H9 (cell line): ENCODE results near the gene PTPRN2. TPM values are rescaled to one million over a fixed set of nuclear protein-coding genes. Genes with fewer than 3 reads are reported as not detected.

Source experiments
- DNase-seq: peaks from one replicate; pipeline ENCODE4 v3.0.0-alpha.2; 2017
- H2AFZ ChIP-seq: one replicate; pipeline ENCODE4 v1.6.1; 2013; ENCODE audit warnings: mild to moderate bottlenecking, low read length, control low read depth, moderate library complexity
- H2AK5ac ChIP-seq: 2 replicates; pipeline ENCODE4 v1.6.1; 2013; ENCODE audit warnings: low read length, control low read depth, mixed read lengths; ENCODE audit not compliant: insufficient read length
- H2BK120ac ChIP-seq: one replicate; pipeline ENCODE4 v1.6.1; 2013; ENCODE audit warnings: low read depth, mild to moderate bottlenecking, low read length, control low read depth, inconsistent platforms; ENCODE audit not compliant: poor library complexity, severe bottlenecking
- H2BK12ac ChIP-seq: 2 replicates; pipeline ENCODE4 v1.6.1; 2013; ENCODE audit warnings: low read length, control low read depth, mixed read lengths, low read depth; ENCODE audit not compliant: insufficient read length
- H2BK15ac ChIP-seq: 2 replicates; pipeline ENCODE4 v1.6.1; 2013; ENCODE audit warnings: low read depth, low read length, control low read depth
- H2BK20ac ChIP-seq: one replicate; pipeline ENCODE4 v1.6.1; 2013; ENCODE audit warnings: low read depth, mild to moderate bottlenecking, low read length, control low read depth, inconsistent platforms; ENCODE audit not compliant: poor library complexity, severe bottlenecking
- H2BK5ac ChIP-seq: 2 replicates; pipeline ENCODE4 v1.6.1; 2013; ENCODE audit warnings: low read length, control low read depth, mixed read lengths; ENCODE audit not compliant: insufficient read length
- H3K14ac ChIP-seq: 2 replicates; pipeline ENCODE4 v1.6.1; 2013; ENCODE audit warnings: low read length, control low read depth; ENCODE audit not compliant: insufficient read depth
- H3K18ac ChIP-seq: 2 replicates; pipeline ENCODE4 v1.6.1; 2013; ENCODE audit warnings: low read depth, mild to moderate bottlenecking, mixed read lengths, low read length, control low read depth; ENCODE audit not compliant: insufficient read length
- H3K23ac ChIP-seq: 2 replicates; pipeline ENCODE4 v1.6.1; 2013; ENCODE audit warnings: low read length, control low read depth, mixed read lengths, low read depth; ENCODE audit not compliant: insufficient read length
- H3K23me2 ChIP-seq: 2 replicates; pipeline ENCODE4 v1.6.1; 2013; ENCODE audit warnings: low read depth, mild to moderate bottlenecking, mixed read lengths, low read length, control low read depth; ENCODE audit not compliant: insufficient read length, poor library complexity, severe bottlenecking
- H3K27ac ChIP-seq: 2 replicates; pipeline ENCODE4 v1.5.1; 2013; ENCODE audit warnings: low read length, control low read depth, mixed read lengths, low read depth; ENCODE audit not compliant: insufficient read length
- H3K27me3 ChIP-seq: 2 replicates; pipeline ENCODE4 v1.6.1; 2013; ENCODE audit warnings: low read length, control low read depth, inconsistent platforms; ENCODE audit not compliant: insufficient read depth
- H3K4ac ChIP-seq: 2 replicates; pipeline ENCODE4 v1.6.1; 2013; ENCODE audit warnings: low read depth, mild to moderate bottlenecking, control low read depth, inconsistent platforms, low read length, moderate library complexity
- H3K4me1 ChIP-seq: 2 replicates; pipeline ENCODE4 v1.6.1; 2013; ENCODE audit warnings: low read length, control low read depth, inconsistent platforms; ENCODE audit not compliant: insufficient read depth
- H3K4me2 ChIP-seq: 2 replicates; pipeline ENCODE4 v1.6.1; 2013; ENCODE audit warnings: low read length, control low read depth, mixed read lengths; ENCODE audit not compliant: insufficient read length, insufficient read depth
- H3K56ac ChIP-seq: 2 replicates; pipeline ENCODE4 v1.6.1; 2013; ENCODE audit warnings: low read depth, mild to moderate bottlenecking, mixed read lengths, low read length, control low read depth; ENCODE audit not compliant: insufficient read length
- H3K79me1 ChIP-seq: 2 replicates; pipeline ENCODE4 v1.6.1; 2013; ENCODE audit warnings: low read depth, mild to moderate bottlenecking, moderate library complexity, low read length, control low read depth, inconsistent platforms; ENCODE audit not compliant: insufficient read depth, poor library complexity, severe bottlenecking
- H3K79me2 ChIP-seq: 2 replicates; pipeline ENCODE4 v1.6.1; 2013; ENCODE audit warnings: low read length, control low read depth, inconsistent platforms; ENCODE audit not compliant: insufficient read depth
- H3K9ac ChIP-seq: 2 replicates; pipeline ENCODE4 v1.6.1; 2013; ENCODE audit warnings: low read length, control low read depth, mixed read lengths; ENCODE audit not compliant: insufficient read length; ENCODE audit errors: extremely low read depth
- H3K9me3 ChIP-seq: one replicate; pipeline ENCODE4 v1.6.1; 2013; ENCODE audit warnings: low read depth, low read length, inconsistent platforms; ENCODE audit not compliant: control insufficient read depth
- H3T11ph ChIP-seq: one replicate; pipeline ENCODE4 v1.6.1; 2013; ENCODE audit warnings: mild to moderate bottlenecking, low read length, control low read depth, inconsistent platforms
- H4K20me1 ChIP-seq: one replicate; pipeline ENCODE4 v1.6.1; 2013; ENCODE audit not compliant: control insufficient read depth, insufficient read length, insufficient read depth
- H4K5ac ChIP-seq: 2 replicates; pipeline ENCODE4 v1.6.1; 2013; ENCODE audit warnings: low read depth, mild to moderate bottlenecking, mixed read lengths, low read length, control low read depth; ENCODE audit not compliant: insufficient read length
- H4K8ac ChIP-seq: replicated peaks from 2 replicates; pipeline ENCODE4 v1.6.1; 2013; ENCODE audit warnings: low read length, control low read depth, mixed read lengths, low read depth; ENCODE audit not compliant: insufficient read length
- H4K91ac ChIP-seq: 2 replicates; pipeline ENCODE4 v1.6.1; 2013; ENCODE audit warnings: low read depth, mild to moderate bottlenecking, moderate library complexity, mixed read lengths, low read length, control low read depth; ENCODE audit not compliant: insufficient read length
- H3K27ac Mint-ChIP-seq, 3 experiments: 2 replicates in 2 of 3; 3 replicates in 1 of 3; pipeline ENCODE4 v1.8.0; 2020 to 2021; ENCODE audit warnings: mixed read lengths in 3 of 3, mild to moderate bottlenecking in 1 of 3, moderate library complexity in 1 of 3
- H3K27me3 Mint-ChIP-seq: 2 replicates; pipeline ENCODE4 v1.8.0; 2021; ENCODE audit warnings: low read depth, mild to moderate bottlenecking, moderate library complexity, mixed read lengths
- H3K36me3 Mint-ChIP-seq, 3 experiments: 2 replicates in 2 of 3; 3 replicates in 1 of 3; pipeline ENCODE4 v1.8.0; 2020 to 2021; ENCODE audit warnings: low read depth in 3 of 3, mixed read lengths in 3 of 3; ENCODE audit not compliant: insufficient read depth in 1 of 3
- H3K4me1 Mint-ChIP-seq, 2 experiments: 2 replicates each; pipeline ENCODE4 v1.8.0; 2020; ENCODE audit warnings: mixed read lengths in 2 of 2
- H3K4me3 Mint-ChIP-seq, 2 experiments: 2 replicates in 1 of 2; 3 replicates in 1 of 2; pipeline ENCODE4 v1.8.0; 2020 to 2021; ENCODE audit warnings: mild to moderate bottlenecking in 2 of 2, mixed read lengths in 2 of 2, moderate library complexity in 1 of 2
- H3K9me3 Mint-ChIP-seq, 2 experiments: 2 replicates in 1 of 2; 3 replicates in 1 of 2; pipeline ENCODE4 v1.8.0; 2020; ENCODE audit warnings: mild to moderate bottlenecking in 2 of 2, mixed read lengths in 2 of 2, moderate library complexity in 1 of 2
- CTCF ChIP-seq: fragments of 200-600 bp; sonication (generic); conservative IDR thresholded peaks from 3 replicates; pipeline ENCODE4 v1.8.0; 2021; ENCODE audit warnings: antibody characterized with exemption, mild to moderate bottlenecking
- WGBS: extraction: QIAGEN DNeasy Blood & Tissue Kit; methylation state at CpG from one replicate; pipeline ENCODE4 v1.1.7; 2013; ENCODE audit warnings: missing lambda C conversion rate, low lambda C conversion rate, mixed read lengths; ENCODE audit not compliant: insufficient read length; ENCODE audit errors: extremely low coverage; 5-methylcytosine and 5-hydroxymethylcytosine counted together
- total RNA-seq: library from RNA; stranded (reverse); gene quantifications from 2 replicates; pipeline ENCODE4 v1.2.1, GENCODE V29; 2021

PTPRN2 gene
- total RNA-seq, 1 experiment from 2014 or later, result 5.2 TPM

GRCh38 chr7:158355456-158356065 is 232.1 kb downstream of the PTPRN2 start:
- no CpG with 5 or more reads among the region's 15 CpGs for WGBS
- no peak overlapping the region for H3K4me3 Mint-ChIP-seq
- peak; percentile 72 for DNase-seq

More at GRCh38 chr7:158355456-158356065, 232.1 kb downstream of the PTPRN2 start:
- peak; percentile 75 for TF ChIP-seq CTCF
- no peaks in the 10 kb centered on the region for H3K4me1 ChIP-seq
- Mint-ChIP-seq H3K36me3 (peaks cover 5 to 16% (median 5%) of the 10 kb centered on the region in 3 experiments; a peak in 5 of 7 replicates), H3K27me3 (peaks cover 43% of the 10 kb centered on the region), H3K27ac (no peak overlapping the region), H3K4me1 (peaks cover 25 to 34% of the 10 kb centered on the region in 2 experiments), H3K9me3 (peaks cover 14 to 16% of the 10 kb centered on the region in 2 experiments)
- H3K14ac ChIP-seq, result no peak overlapping the region
- H3K27me3 ChIP-seq, result peaks cover 1% of the 10 kb centered on the region; the same call in 1 of the 2 replicates
- no peak overlapping the region for H3K23ac ChIP-seq
- H2BK120ac ChIP-seq, result no peak overlapping the region
- H3K4ac ChIP-seq, result no peak overlapping the region
- H3K23me2 ChIP-seq, result peaks cover 10% of the 10 kb centered on the region
- H4K91ac ChIP-seq, result no peak overlapping the region
- no peak overlapping the region for H3K9ac ChIP-seq
- no peak overlapping the region for H2BK15ac ChIP-seq
- H2AFZ ChIP-seq, result no peak overlapping the region
- H3T11ph ChIP-seq, result no peak overlapping the region
- H3K79me2 ChIP-seq, result no peaks in the 10 kb centered on the region
- no peak overlapping the region for H3K4me2 ChIP-seq
- no peaks in the 10 kb centered on the region for H3K79me1 ChIP-seq
- no peak overlapping the region for H2BK20ac ChIP-seq
- no peak overlapping the region for H3K27ac ChIP-seq
- H4K8ac ChIP-seq, result no peak overlapping the region
- H4K20me1 ChIP-seq, result no peaks in the 10 kb centered on the region
- H4K5ac ChIP-seq, result no peak overlapping the region
- H2AK5ac ChIP-seq, result no peak overlapping the region
- no peak overlapping the region for H3K56ac ChIP-seq
- H3K18ac ChIP-seq, result no peak overlapping the region
- H2BK5ac ChIP-seq, result no peak overlapping the region
- H2BK12ac ChIP-seq, result no peak overlapping the region
- H3K9me3 ChIP-seq, result no peaks in the 10 kb centered on the region
